SK-N-SH (cell line): Measurements from ENCODE around the gene BMP8A. TPM values are rescaled to one million over a fixed set of nuclear protein-coding genes. Genes with fewer than 3 reads are reported as not detected.

Experiments used
- CTCF ChIA-PET: fragments of 300-600, 350-600 bp; formaldehyde crosslinking; extraction: SDS; loops from one replicate; lab custom pipeline; 2021; lab: Yijun Ruan, JAX
- POLR2A ChIA-PET: fragments of 350-600 bp; sonication (Branson Sonifier 250); formaldehyde crosslinking; extraction: SDS; loops from one replicate; lab custom pipeline; 2020; ENCODE audit warnings: antibody characterized with exemption, inconsistent platforms; lab: Yijun Ruan, JAX
- DNase-seq: peaks from one replicate; pipeline ENCODE4 v3.0.0; 2012
- H2AFZ ChIP-seq: fragments of 200-600 bp; sonication (generic); 2 replicates; pipeline ENCODE4 v1.8.1; 2016; ENCODE audit warnings: antibody characterized with exemption, mild to moderate bottlenecking, low read depth
- H3F3A ChIP-seq: fragments of 200-600 bp; sonication (generic); replicated peaks from 2 replicates; pipeline ENCODE3; 2016; ENCODE audit warnings: antibody characterized with exemption, mild to moderate bottlenecking; ENCODE audit not compliant: insufficient read depth
- H3K27ac ChIP-seq, 2 experiments: fragments of 200-500 bp in 1 of 2; fragments of 200-600 bp in 1 of 2; sonication (Bioruptor generic) in 1 of 2; sonication (generic), shearing (Covaris generic) in 1 of 2; 2 replicates each; pipeline versions ENCODE4 v1.5.1 to v1.6.1; 2014 to 2016; ENCODE audit warnings: low read depth in 2 of 2, inconsistent platforms in 1 of 2, low read length in 1 of 2, mild to moderate bottlenecking in 1 of 2, mixed read lengths in 1 of 2
- H3K27me3 ChIP-seq: fragments of 200-600 bp; sonication (generic), shearing (Covaris generic); 2 replicates; pipeline ENCODE4 v1.6.1; 2016; ENCODE audit warnings: mixed run types; ENCODE audit not compliant: insufficient read depth
- H3K36me3 ChIP-seq, 2 experiments: fragments of 200-500 bp in 1 of 2; fragments of 200-600 bp in 1 of 2; sonication (Bioruptor generic) in 1 of 2; sonication (generic) in 1 of 2; replicated peaks in 1 of 2; 2 replicates each; pipeline versions ENCODE3 to v1.5.1; 2014 to 2016; ENCODE audit warnings: low read length in 1 of 2, mild to moderate bottlenecking in 1 of 2; ENCODE audit not compliant: insufficient read depth in 2 of 2, control insufficient read depth in 1 of 2
- H3K4me1 ChIP-seq, 2 experiments: fragments of 200-500 bp in 1 of 2; fragments of 200-600 bp in 1 of 2; sonication (Bioruptor generic) in 1 of 2; sonication (generic), shearing (Covaris generic) in 1 of 2; 2 replicates each; pipeline versions ENCODE4 v1.5.1 to v1.6.1; 2014 to 2016; ENCODE audit warnings: low read depth in 1 of 2, low read length in 1 of 2, mixed run types in 1 of 2; ENCODE audit not compliant: insufficient read depth in 2 of 2, control insufficient read depth in 1 of 2
- H3K4me2 ChIP-seq: fragments of 200-600 bp; sonication (generic), shearing (Covaris generic); 2 replicates; pipeline ENCODE4 v1.6.1; 2017; ENCODE audit warnings: mixed run types
- H3K4me3 ChIP-seq, 2 experiments: fragments of 200-500 bp in 1 of 2; fragments of 200-600 bp in 1 of 2; sonication (Bioruptor generic) in 1 of 2; sonication (generic), shearing (Covaris generic) in 1 of 2; 2 replicates each; pipeline versions ENCODE4 v1.5.1 to v1.8.1; 2014 to 2016; ENCODE audit warnings: low read depth in 2 of 2, inconsistent platforms in 1 of 2, low read length in 1 of 2, mild to moderate bottlenecking in 1 of 2, mixed read lengths in 1 of 2, moderate library complexity in 1 of 2
- H3K79me2 ChIP-seq: fragments of 200-600 bp; sonication (generic); 2 replicates; pipeline ENCODE4 v1.8.1; 2017; ENCODE audit warnings: mild to moderate bottlenecking; ENCODE audit not compliant: insufficient read depth
- H3K9ac ChIP-seq: fragments of 200-600 bp; sonication (generic); 2 replicates; pipeline ENCODE4 v1.6.1; 2017; ENCODE audit warnings: mixed run types
- H3K9me2 ChIP-seq: fragments of 200-600 bp; sonication (generic); 2 replicates; pipeline ENCODE4 v1.6.1; 2017; ENCODE audit warnings: mixed run types
- H3K9me3 ChIP-seq: fragments of 200-600 bp; sonication (generic); 2 replicates; pipeline ENCODE4 v1.6.1; 2017; ENCODE audit warnings: mixed run types, mild to moderate bottlenecking, moderate library complexity
- H4K20me1 ChIP-seq: fragments of 200-600 bp; sonication (generic); 2 replicates; pipeline ENCODE4 v1.6.1; 2017; ENCODE audit warnings: mild to moderate bottlenecking, mixed run types; ENCODE audit not compliant: insufficient read depth
- CHD2 ChIP-seq: fragments of 150-350 bp; IDR thresholded peaks from 2 replicates; pipeline ENCODE4 v1.6.1; 2018; ENCODE audit warnings: low read length; ENCODE audit not compliant: partially characterized antibody
- CTCF ChIP-seq: fragments of 200-600 bp; sonication (generic); IDR thresholded peaks from 2 replicates; pipeline ENCODE4 v1.6.1; 2017; ENCODE audit warnings: antibody characterized with exemption, mild to moderate bottlenecking, moderate library complexity
- EP300 ChIP-seq, 2 experiments: IDR thresholded peaks; 2 replicates each; pipeline versions ENCODE4 v1.4.0 to v1.6.1; 2012; ENCODE audit warnings: borderline replicate concordance in 1 of 2, low read depth in 1 of 2, low read length in 1 of 2
- EZH2phosphoT487 ChIP-seq: fragments of 200-600 bp; sonication (generic); IDR thresholded peaks from 2 replicates; pipeline ENCODE4 v1.6.1; 2017; ENCODE audit warnings: low read depth, mixed run types, mild to moderate bottlenecking, antibody characterized with exemption, moderate library complexity, borderline replicate concordance
- FOXJ3 ChIP-seq: sonication (generic); formaldehyde crosslinking; IDR thresholded peaks from 2 replicates; pipeline ENCODE4 v1.5.1; 2020; ENCODE audit warnings: mild to moderate bottlenecking, missing genetic modification reagents
- FOXM1 ChIP-seq: IDR thresholded peaks from 2 replicates; pipeline ENCODE4 v1.4.0; 2012; ENCODE audit warnings: low read depth, mild to moderate bottlenecking
- GATA2 ChIP-seq: sonication (generic); formaldehyde crosslinking; IDR thresholded peaks from 2 replicates; pipeline ENCODE4 v1.5.0; 2020; ENCODE audit warnings: mild to moderate bottlenecking, missing genetic modification reagents
- IRF3 ChIP-seq: fragments of 150-350 bp; IDR thresholded peaks from 2 replicates; pipeline ENCODE4 v1.6.1; 2016; ENCODE audit warnings: mild to moderate bottlenecking, low read depth, low read length
- MEF2A ChIP-seq: IDR thresholded peaks from 2 replicates; pipeline ENCODE4 v1.4.0; 2012; ENCODE audit warnings: low read depth, borderline replicate concordance
- PBX3 ChIP-seq: IDR thresholded peaks from 2 replicates; pipeline ENCODE4; 2012
- RCOR1 ChIP-seq: fragments of 150-350 bp; IDR thresholded peaks from 2 replicates; pipeline ENCODE4 v1.6.1; 2017; ENCODE audit warnings: antibody characterized with exemption, low read length
- RXRA ChIP-seq: IDR thresholded peaks from 2 replicates; pipeline ENCODE4 v1.4.0; 2012; ENCODE audit warnings: low read depth, mild to moderate bottlenecking, borderline replicate concordance
- SIN3A ChIP-seq: IDR thresholded peaks from 2 replicates; pipeline ENCODE4 v1.6.1; 2012; ENCODE audit warnings: low read depth, mild to moderate bottlenecking, low read length, moderate library complexity, borderline replicate concordance
- TCF12 ChIP-seq: IDR thresholded peaks from 2 replicates; pipeline ENCODE4 v1.4.0; 2012
- YY1 ChIP-seq: IDR thresholded peaks from 2 replicates; pipeline ENCODE4 v1.4.0; 2012; ENCODE audit warnings: low read depth, mild to moderate bottlenecking
- ZBTB33 ChIP-seq: IDR thresholded peaks from 2 replicates; pipeline ENCODE4 v1.4.0; 2012; ENCODE audit warnings: low read depth, borderline replicate concordance
- WGBS: methylation state at CpG from one replicate; pipeline ENCODE4 v1.1.6; 2017; ENCODE audit warnings: low lambda C conversion rate; 5-methylcytosine and 5-hydroxymethylcytosine counted together
- polyA plus RNA-seq, 3 experiments: library from polyadenylated mRNA; depleted of rRNA; stranded (reverse); fragments of >200 nt; gene quantifications; 2 replicates each; pipeline ENCODE4 v1.2.3, GENCODE V29; 2012

Gene BMP8A
- polyA plus RNA-seq, 1 of the 3 experiments (the other 2 are of a cell fraction) = 0.16 TPM

- Histone ChIP-seq H2AFZ (no peak overlapping the region), H3K9me3 (no peaks in the 10 kb centered on the region), H3K4me3 (no peak overlapping the region), H3K79me2 (no peaks in the 10 kb centered on the region), H3K36me3 (peaks cover 56 to 58% of the 10 kb centered on the region in 2 experiments), H3K4me2 (no peak overlapping the region), H3K9me2 (no peaks in the 10 kb centered on the region), H3K9ac (no peak overlapping the region), H3K27ac (no peak overlapping the region), H4K20me1 (no peaks in the 10 kb centered on the region), H3F3A (peaks cover 9% of the 10 kb centered on the region), H3K4me1 (no peaks in the 10 kb centered on the region), H3K27me3 (no peaks in the 10 kb centered on the region)
- POLR2A ChIA-PET = no interaction called here
- DNase-seq = no peak
- no peak for TF ChIP-seq MEF2A
- TF ChIP-seq CTCF = no peak
- TF ChIP-seq IRF3 = no peak
- no peak for TF ChIP-seq YY1
- TF ChIP-seq EP300 (IDR thresholded peaks at IDR 0.05; ENCODE audit: borderline replicate concordance in 1 of 2, low read depth in 1 of 2, low read length in 1 of 2) = no peak
- TF ChIP-seq RCOR1 = no peak
- TF ChIP-seq GATA2 = no peak
- TF ChIP-seq TCF12 = no peak
- TF ChIP-seq FOXM1 = no peak
- no peak for TF ChIP-seq SIN3A
- TF ChIP-seq ZBTB33 = no peak
- no peak for TF ChIP-seq RXRA
- TF ChIP-seq EZH2phosphoT487 = no peak
- TF ChIP-seq PBX3 = no peak
- TF ChIP-seq FOXJ3 (CRISPR knock-in tag) = no peak
- no peak for TF ChIP-seq CHD2
- CTCF ChIA-PET = interaction anchor here (0.9 to 1.7 kb wide), 3 partner anchors 16 to 67 kb away, joined by 3 to 6 read pairs (median 3); no protein-coding TSS in a partner anchor
- 98% methylated on average over 7 of the region's 7 CpGs for WGBS
These were observed 18.6 kb upstream of the BMP8A start for GRCh38 chr1:39472826-39473225.
